MM.1S (cell line): ENCODE results near the gene AKR1C4.
"Not testable (repeated sequence)": the region's sequence is repeated elsewhere in the genome, so short reads cannot be mapped to it uniquely, and the experiment has no call there.

ENCODE experiments used
- CTCF ChIP-seq: fragments of 300-600 bp; sonication (generic); IDR thresholded peaks from 2 replicates; pipeline ENCODE4 v1.5.1; 2016; ENCODE audit warnings: antibody characterized with exemption, low read length, mixed read lengths
- EZH2 ChIP-seq: fragments of 300-600 bp; sonication (generic); optimal IDR thresholded peaks from 2 replicates; pipeline ENCODE3; 2017; ENCODE audit warnings: low read depth, mild to moderate bottlenecking, antibody characterized with exemption, low read length, mixed read lengths
- EZH2phosphoT487 ChIP-seq: fragments of 300-600 bp; sonication (generic); IDR thresholded peaks from 2 replicates; pipeline ENCODE4 v1.6.1; 2018; ENCODE audit warnings: antibody characterized with exemption, low read length

- not testable (repeated sequence) for TF ChIP-seq CTCF, EZH2, EZH2phosphoT487
Observed at GRCh38 chr10:5222942-5223341, 26.3 kb downstream of the AKR1C4 start.
